Liver (tissue), 3 donors: ENCODE data around the gene BRIX1.

Experiments used
- CTCF ChIP-seq: fragments of 150-350 bp; IDR thresholded peaks from 2 replicates; pipeline ENCODE4 v1.5.1; 2017; ENCODE audit warnings: improper control_type of control experiment, low read depth, low read length; ENCODE audit not compliant: missing input control
- JUND ChIP-seq, 2 donors: IDR thresholded peaks; 2 replicates each; pipeline ENCODE4 v1.6.1; 2016; ENCODE audit warnings: antibody characterized with exemption in 2 of 2
- SP1 ChIP-seq: IDR thresholded peaks from 2 replicates; pipeline ENCODE4 v1.6.1; 2018; ENCODE audit warnings: antibody characterized with exemption, mild to moderate bottlenecking
- ZBTB33 ChIP-seq: IDR thresholded peaks from 2 replicates; pipeline ENCODE4 v1.6.1; 2016; ENCODE audit warnings: antibody characterized with exemption
- donor health status: healthy.
- donor health status: healthy.

- TF ChIP-seq CTCF (no peak), SP1 (no peak), ZBTB33 (no peak), JUND (IDR thresholded peaks at IDR 0.05) (no peak)
These were observed 2.4 kb upstream of the BRIX1 start for GRCh38 chr5:34913072-34913471.
